ENCODE measurements around the gene NPTX1.

DNA sequence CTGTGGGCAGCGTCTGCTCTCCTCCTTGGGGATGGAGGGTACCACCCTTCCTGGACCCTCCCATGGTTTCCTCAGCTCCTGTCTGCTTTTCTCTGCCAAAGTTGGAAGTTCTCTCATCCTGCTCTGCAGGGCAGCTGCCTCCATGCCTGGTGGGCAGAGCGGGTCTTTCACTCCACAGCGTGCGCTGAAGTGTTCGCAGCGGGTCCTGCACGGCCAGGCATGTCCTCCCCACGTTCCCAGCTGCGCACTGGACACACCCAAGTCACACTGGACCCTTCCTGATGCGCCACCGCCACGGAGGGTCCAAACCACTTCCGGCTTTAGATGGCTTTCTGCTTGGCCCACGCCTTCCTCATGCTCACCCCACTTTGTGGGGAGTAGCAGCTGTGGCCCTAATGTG lies 33.7 kb upstream of the NPTX1 start:
- TF ChIP-seq CTCF (conservative IDR thresholded peaks at IDR 0.05; ENCODE audit: low read depth in 2 of 2) (no peak), EZH2 (IDR thresholded peaks at IDR 0.05; ENCODE audit: low read depth, unreplicated experiment) (no peak), EZH2phosphoT487 (IDR thresholded peaks at IDR 0.05; ENCODE audit: unreplicated experiment) (no peak), POLR2AphosphoS5 (IDR thresholded peaks at IDR 0.05; ENCODE audit: low read depth) (no peak), ETS1 (IDR thresholded peaks at IDR 0.05) (no peak), CREB1 (CRISPR knock-in tag; IDR thresholded peaks at IDR 0.05; ENCODE audit: low read depth) (no peak)
- TF ChIP-seq, protein P1, sequence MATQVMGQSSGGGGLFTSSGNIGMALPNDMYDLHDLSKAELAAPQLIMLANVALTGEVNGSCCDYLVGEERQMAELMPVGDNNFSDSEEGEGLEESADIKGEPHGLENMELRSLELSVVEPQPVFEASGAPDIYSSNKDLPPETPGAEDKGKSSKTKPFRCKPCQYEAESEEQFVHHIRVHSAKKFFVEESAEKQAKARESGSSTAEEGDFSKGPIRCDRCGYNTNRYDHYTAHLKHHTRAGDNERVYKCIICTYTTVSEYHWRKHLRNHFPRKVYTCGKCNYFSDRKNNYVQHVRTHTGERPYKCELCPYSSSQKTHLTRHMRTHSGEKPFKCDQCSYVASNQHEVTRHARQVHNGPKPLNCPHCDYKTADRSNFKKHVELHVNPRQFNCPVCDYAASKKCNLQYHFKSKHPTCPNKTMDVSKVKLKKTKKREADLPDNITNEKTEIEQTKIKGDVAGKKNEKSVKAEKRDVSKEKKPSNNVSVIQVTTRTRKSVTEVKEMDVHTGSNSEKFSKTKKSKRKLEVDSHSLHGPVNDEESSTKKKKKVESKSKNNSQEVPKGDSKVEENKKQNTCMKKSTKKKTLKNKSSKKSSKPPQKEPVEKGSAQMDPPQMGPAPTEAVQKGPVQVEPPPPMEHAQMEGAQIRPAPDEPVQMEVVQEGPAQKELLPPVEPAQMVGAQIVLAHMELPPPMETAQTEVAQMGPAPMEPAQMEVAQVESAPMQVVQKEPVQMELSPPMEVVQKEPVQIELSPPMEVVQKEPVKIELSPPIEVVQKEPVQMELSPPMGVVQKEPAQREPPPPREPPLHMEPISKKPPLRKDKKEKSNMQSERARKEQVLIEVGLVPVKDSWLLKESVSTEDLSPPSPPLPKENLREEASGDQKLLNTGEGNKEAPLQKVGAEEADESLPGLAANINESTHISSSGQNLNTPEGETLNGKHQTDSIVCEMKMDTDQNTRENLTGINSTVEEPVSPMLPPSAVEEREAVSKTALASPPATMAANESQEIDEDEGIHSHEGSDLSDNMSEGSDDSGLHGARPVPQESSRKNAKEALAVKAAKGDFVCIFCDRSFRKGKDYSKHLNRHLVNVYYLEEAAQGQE (IDR thresholded peaks at IDR 0.05; ENCODE audit: unreplicated experiment), result no peak
